Memory B cell (primary cell): Measurements from ENCODE around the gene OSCAR.

Experiments used
- ATAC-seq: fragments of 150-1000 bp; cut with Tn5 transposase; 2 replicates; pipeline ENCODE4 v1.10.0; 2021; ENCODE audit warnings: low read depth, mild to moderate bottlenecking, moderate library complexity
- DNase-seq, 2 donors: peaks; one replicate each; pipeline ENCODE4 v3.0.0; 2022; ENCODE audit warnings: low spot score in 2 of 2
- H3K27ac Mint-ChIP-seq: one replicate; pipeline ENCODE4 v1.8.0; 2022; ENCODE audit warnings: mild to moderate bottlenecking, moderate library complexity, mixed read lengths
- H3K27me3 Mint-ChIP-seq: one replicate; pipeline ENCODE4 v1.8.0; 2022; ENCODE audit warnings: mixed read lengths
- H3K36me3 Mint-ChIP-seq: one replicate; pipeline ENCODE4 v1.8.0; 2022; ENCODE audit warnings: mild to moderate bottlenecking, mixed read lengths
- H3K4me1 Mint-ChIP-seq: one replicate; pipeline ENCODE4 v1.8.0; 2022; ENCODE audit warnings: mixed read lengths
- H3K4me3 Mint-ChIP-seq: one replicate; pipeline ENCODE4 v1.8.0; 2022; ENCODE audit warnings: mild to moderate bottlenecking, moderate library complexity, mixed read lengths
- H3K9me3 Mint-ChIP-seq: one replicate; pipeline ENCODE4 v1.8.0; 2022; ENCODE audit warnings: mixed read lengths

Gene OSCAR, protein sequence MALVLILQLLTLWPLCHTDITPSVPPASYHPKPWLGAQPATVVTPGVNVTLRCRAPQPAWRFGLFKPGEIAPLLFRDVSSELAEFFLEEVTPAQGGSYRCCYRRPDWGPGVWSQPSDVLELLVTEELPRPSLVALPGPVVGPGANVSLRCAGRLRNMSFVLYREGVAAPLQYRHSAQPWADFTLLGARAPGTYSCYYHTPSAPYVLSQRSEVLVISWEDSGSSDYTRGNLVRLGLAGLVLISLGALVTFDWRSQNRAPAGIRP

DNA sequence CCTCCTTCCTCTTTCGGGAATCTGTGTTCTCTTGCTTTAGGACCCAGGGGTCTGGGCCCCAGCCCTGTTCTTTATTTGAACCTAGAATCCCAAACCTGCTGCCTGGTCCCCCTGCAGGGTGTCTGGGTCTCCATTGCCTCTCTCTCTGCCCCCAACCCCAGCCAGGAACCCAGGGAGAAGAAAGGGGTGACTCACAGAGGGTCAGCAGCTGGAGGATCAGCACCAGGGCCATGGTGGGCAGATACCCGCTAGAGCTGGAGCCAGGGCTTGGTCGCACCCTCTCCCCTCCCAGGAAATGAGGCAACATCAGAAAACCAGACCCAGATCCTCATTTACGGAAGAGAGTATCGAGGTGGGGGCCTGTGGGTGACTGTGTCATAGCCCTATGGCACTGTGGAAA lies at the start of gene OSCAR:
Gene OSCAR, minus strand, starts transcription at position 243 of the 400 bp plus-strand sequence. Its CDS starts 11 bp downstream, at position 232.
- H3K4me3 Mint-ChIP-seq = peak within 1 kb of the TSS; percentile 76
- peak within 1 kb of the TSS; percentile 71 for H3K27ac Mint-ChIP-seq
- ATAC-seq = no peak
- H3K27me3 Mint-ChIP-seq = peaks cover 9% of the 10 kb centered on the region
- H3K9me3 Mint-ChIP-seq = peaks cover 3% of the 10 kb centered on the region
- peaks cover 21% of the 10 kb centered on the region for H3K4me1 Mint-ChIP-seq
- H3K36me3 Mint-ChIP-seq = peaks cover 6% of the 10 kb centered on the region
- DNase-seq = no peak

DNA sequence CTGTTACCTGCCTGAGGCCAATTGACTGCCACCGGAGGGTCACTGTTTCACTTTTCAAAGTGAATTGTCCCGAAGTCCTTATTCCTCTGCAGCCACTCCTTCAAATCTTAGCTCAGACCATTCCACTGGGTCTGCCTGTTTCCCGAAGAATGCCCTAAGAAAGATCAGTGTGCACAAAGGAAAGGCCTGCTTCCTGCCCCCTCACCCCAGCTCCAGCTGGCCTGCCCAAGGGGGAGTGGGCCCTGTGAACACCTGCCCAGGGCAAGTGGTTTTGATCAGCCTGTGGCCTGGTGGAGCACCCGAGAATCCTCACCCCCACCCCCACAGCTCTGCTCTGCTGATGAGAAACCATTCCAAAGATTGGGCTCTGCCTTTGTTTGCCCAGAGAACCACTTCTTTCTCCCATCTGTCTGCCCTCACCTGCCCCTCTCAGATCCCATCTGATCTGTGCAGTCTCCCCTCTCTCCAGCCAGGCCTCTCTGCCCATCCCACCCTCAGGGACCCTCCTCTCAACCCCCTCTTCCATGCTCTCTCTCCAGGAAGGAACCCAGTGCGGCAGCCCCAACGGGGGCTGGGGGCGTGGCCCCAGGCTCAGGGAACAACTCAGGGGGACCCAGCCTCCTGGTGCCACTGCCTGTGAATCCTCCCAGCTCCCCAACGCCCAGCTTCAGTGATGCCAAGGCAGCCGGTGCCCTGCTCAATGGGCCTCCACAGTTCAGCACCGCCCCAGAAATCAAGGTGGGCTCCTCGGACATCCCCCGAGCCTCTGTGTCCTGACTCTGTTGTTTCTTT lies 48.6 kb upstream of the OSCAR start:
- DNase-seq (no peak), ATAC-seq (no peak)
- Mint-ChIP-seq H3K9me3 (no peaks in the 10 kb centered on the region), H3K27me3 (no peaks in the 10 kb centered on the region), H3K27ac (no peak overlapping the region), H3K4me1 (peaks cover 9% of the 10 kb centered on the region), H3K4me3 (no peak overlapping the region), H3K36me3 (peaks cover 39% of the 10 kb centered on the region)

DNA sequence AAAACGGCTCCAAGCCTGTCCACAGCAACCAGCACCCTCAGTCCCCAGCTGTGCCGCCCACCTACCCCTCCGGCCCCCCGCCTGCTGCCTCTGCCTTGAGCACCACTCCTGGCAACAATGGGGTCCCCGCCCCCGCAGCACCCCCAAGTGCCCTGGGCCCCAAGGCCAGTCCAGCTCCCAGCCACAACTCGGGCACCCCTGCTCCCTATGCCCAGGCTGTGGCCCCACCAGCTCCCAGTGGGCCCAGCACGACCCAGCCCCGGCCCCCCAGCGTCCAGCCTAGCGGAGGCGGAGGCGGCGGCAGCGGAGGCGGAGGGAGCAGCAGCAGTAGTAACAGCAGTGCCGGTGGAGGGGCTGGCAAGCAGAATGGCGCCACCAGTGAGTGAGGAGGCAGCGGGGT lies 47.6 kb upstream of the OSCAR start:
- Mint-ChIP-seq H3K27ac (no peak overlapping the region), H3K27me3 (no peaks in the 10 kb centered on the region), H3K9me3 (no peaks in the 10 kb centered on the region), H3K4me1 (peaks cover 11% of the 10 kb centered on the region), H3K4me3 (no peak overlapping the region), H3K36me3 (peaks cover 42% of the 10 kb centered on the region)
- ATAC-seq (no peak), DNase-seq (no peak)

DNA sequence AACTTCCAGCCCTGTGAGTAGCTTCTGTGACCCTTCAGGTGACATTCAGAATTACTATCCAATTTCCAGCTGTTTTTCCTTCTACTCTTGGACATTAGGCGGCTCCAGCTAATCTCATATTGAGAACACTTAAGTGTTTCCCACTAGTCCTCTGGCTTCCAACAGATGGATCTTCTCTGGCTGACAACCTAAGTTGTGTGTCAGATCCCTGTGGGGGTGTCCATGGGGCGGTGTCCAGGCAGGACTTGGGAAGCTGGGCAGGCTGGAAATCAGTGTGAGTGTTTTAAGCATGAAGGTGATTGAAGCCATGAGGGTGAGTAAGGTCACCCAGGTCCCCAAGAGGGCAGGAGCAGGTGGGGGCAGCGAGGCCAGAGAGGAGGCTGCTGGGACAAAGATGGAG lies 47.1 kb upstream of the OSCAR start:
- Mint-ChIP-seq H3K36me3 (peaks cover 45% of the 10 kb centered on the region), H3K9me3 (no peaks in the 10 kb centered on the region), H3K27ac (no peak overlapping the region), H3K27me3 (no peaks in the 10 kb centered on the region), H3K4me3 (no peak overlapping the region), H3K4me1 (peaks cover 11% of the 10 kb centered on the region)
- ATAC-seq = no peak
- DNase-seq = no peak

DNA sequence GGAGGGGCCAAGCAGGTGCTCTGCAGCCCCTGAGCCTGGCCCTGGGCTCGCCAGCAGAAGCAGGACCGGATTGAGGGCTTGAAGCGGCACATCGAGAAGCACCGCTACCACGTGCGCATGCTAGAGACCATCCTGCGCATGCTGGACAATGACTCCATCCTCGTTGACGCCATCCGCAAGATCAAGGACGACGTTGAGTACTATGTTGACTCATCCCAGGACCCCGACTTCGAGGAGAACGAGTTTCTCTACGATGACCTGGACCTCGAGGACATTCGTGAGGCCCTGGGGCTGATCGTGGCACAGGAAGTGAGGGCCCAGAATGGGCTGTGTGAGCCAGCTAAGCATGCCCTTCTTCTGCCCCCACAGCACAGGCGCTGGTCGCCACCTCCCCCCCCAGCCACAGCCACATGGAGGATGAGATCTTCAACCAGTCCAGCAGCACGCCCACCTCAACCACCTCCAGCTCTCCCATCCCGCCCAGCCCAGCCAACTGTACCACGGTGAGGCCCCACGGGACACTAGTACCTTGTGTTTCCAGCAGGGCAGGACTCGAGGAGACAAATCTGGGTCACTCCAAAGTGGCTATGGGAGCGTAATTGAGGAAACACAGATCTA lies 45.0 kb upstream of the OSCAR start:
- peak overlapping the region; percentile 50 for H3K27ac Mint-ChIP-seq
- peaks cover 20% of the 10 kb centered on the region for H3K4me1 Mint-ChIP-seq
- H3K27me3 Mint-ChIP-seq = no peaks in the 10 kb centered on the region
- H3K36me3 Mint-ChIP-seq = peaks cover 44% of the 10 kb centered on the region
- no peak for DNase-seq
- H3K4me3 Mint-ChIP-seq = no peak overlapping the region
- no peak for ATAC-seq
- no peaks in the 10 kb centered on the region for H3K9me3 Mint-ChIP-seq

DNA sequence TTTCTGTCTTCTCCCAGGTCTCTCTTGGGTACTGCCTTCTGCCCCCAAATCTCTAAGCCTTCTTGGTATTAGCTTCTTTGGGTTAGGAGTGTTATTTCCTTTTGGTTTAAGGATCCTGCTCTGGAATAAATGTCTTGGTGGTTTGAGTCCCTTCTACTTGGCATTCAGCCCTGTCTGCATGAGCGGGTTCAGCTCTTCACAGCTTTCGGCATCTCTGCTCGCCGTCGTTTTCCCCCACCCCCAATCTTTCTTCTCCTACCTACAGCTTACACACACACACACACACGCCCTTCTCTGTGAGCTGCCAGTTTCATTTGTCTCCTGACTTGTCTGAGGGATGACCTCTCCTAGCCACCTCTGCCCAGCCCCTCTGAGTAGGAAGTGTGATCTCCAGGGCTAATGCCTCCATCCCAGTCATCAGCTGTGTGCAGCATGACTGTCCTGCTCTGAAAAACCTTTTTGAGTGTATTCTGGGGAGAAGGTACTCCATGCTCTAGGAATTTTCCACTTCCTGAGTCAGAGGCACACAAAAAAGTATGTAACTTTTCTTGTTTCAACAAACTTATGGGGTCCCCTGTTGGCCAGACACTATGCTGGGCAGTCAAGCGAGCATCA lies 41.7 kb upstream of the OSCAR start:
- no peaks in the 10 kb centered on the region for H3K27me3 Mint-ChIP-seq
- H3K4me1 Mint-ChIP-seq = peaks cover 30% of the 10 kb centered on the region
- H3K4me3 Mint-ChIP-seq = no peak overlapping the region
- H3K9me3 Mint-ChIP-seq = no peaks in the 10 kb centered on the region
- H3K27ac Mint-ChIP-seq = peak overlapping the region; percentile 42
- ATAC-seq = no peak
- peaks cover 35% of the 10 kb centered on the region for H3K36me3 Mint-ChIP-seq
- no peak for DNase-seq

DNA sequence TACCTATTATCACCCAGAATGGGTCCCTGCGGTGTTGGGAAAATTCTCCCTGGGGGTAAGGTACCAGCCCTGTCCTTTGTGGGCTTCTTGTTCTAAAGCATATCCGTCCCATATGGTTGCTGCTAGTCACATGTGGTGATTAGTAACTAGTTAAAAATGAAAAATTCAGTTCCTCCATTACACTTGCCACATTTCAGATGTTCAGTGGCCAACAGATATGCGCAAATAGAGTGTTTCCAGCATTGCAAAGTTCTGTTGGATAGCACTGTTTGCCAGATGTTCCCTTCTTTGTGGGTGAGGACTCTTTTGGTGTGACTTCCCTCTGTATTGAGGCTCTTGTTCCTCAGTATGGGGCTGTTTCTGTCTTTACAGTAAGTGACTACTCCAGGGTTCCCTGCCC lies 40.8 kb upstream of the OSCAR start:
- Mint-ChIP-seq H3K36me3 (peaks cover 29% of the 10 kb centered on the region), H3K27ac (no peak overlapping the region), H3K9me3 (no peaks in the 10 kb centered on the region), H3K4me1 (peaks cover 33% of the 10 kb centered on the region), H3K4me3 (no peak overlapping the region), H3K27me3 (no peaks in the 10 kb centered on the region)
- DNase-seq (no peak), ATAC-seq (no peak)

DNA sequence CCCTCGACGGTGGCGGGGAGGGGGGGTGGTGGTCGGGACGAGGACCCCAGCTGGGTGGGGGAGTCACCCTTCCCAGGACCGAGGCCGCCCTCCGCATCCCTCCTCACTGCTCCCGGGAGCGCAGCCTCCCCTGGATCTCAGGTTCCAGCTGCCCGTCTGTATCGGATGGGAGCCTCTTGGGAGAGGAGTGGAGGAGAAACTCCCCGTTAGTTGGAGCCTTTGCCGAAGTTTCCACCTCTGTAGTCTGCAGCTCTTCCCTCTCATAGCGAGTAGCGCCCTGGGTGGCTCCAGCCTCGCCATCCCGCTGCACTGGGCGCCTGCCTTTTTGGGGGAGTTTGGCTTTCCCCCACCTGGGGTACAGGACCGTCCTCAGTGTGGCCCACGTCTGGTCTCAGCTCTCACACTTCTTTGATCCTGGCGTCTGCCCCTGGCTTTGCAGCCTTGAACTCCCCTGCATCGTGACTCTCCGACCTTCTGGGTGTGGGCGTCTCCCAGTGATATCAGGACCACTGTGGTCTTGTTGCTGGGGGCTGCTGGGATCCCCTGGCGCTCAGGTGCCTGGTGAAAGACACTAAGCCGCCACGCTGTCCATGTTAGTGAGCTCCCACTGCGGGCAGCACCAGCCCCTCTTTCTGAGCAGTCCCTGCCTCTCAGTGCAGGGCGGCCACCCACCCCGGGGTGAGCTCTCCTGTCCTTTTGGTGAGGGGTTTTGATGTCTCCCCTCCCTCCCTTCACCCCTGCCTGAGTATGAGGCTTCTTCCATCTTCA lies 38.1 kb upstream of the OSCAR start:
- Mint-ChIP-seq H3K27ac (peak overlapping the region; percentile 95), H3K4me1 (peaks cover 30% of the 10 kb centered on the region), H3K27me3 (peaks cover 2% of the 10 kb centered on the region), H3K9me3 (no peaks in the 10 kb centered on the region), H3K4me3 (peak overlapping the region; percentile 84), H3K36me3 (peaks cover 16% of the 10 kb centered on the region)
- DNase-seq (no peak), ATAC-seq (no peak)

DNA sequence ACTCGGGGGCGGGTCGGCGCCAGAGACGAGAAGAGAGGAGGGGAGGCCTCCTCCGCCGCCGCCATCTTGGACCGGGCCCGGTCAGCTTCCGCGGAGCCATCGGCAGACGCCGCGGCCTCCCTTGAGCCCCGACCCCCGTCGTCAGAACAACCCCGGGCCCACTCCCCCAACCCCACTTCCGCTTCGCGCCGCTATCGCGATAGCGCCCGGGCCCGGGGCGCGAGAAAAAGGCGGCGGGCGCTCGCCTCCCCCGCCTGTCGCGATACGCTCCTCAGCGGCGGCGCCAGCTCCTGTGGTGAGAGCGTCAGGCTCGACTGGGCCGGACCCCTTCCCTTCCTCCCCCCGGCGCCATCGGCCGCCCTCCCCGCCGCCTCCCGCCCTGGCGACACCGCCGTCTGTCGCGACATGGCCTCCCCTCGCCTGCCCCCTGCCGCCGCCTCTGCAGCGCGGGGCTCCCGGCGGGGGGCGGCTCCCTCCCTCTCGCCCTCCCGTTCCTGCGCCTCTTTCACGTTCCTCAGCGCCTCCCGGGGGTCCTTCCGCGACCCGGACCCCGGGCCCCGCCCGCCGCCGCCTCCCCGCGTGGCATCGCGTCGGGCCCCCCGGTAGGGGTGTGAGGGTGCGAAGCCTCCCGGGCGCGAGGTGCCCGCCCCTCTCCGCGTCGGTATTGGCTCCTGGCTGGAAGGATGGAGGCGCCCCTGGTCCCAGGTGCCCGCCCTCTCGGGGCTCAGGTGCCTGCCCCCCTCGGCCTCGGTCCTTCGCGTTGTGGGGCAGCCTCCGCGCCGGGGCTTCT lies 37.3 kb upstream of the OSCAR start, which contains the start of gene CNOT3:
Gene CNOT3, plus strand, starts transcription at position 64 of the 790 bp plus-strand sequence. CDS start 5,217 bp downstream, outside the sequence.
- DNase-seq (no peak), ATAC-seq (no peak)
- H3K27ac Mint-ChIP-seq = peak within 1 kb of the TSS; percentile 95
- H3K27me3 Mint-ChIP-seq = peaks cover 2% of the 10 kb centered on the region
- H3K9me3 Mint-ChIP-seq = no peaks in the 10 kb centered on the region
- H3K4me3 Mint-ChIP-seq = peak within 1 kb of the TSS; percentile 84
- H3K36me3 Mint-ChIP-seq = peaks cover 9% of the 10 kb centered on the region
- H3K4me1 Mint-ChIP-seq = peaks cover 30% of the 10 kb centered on the region

DNA sequence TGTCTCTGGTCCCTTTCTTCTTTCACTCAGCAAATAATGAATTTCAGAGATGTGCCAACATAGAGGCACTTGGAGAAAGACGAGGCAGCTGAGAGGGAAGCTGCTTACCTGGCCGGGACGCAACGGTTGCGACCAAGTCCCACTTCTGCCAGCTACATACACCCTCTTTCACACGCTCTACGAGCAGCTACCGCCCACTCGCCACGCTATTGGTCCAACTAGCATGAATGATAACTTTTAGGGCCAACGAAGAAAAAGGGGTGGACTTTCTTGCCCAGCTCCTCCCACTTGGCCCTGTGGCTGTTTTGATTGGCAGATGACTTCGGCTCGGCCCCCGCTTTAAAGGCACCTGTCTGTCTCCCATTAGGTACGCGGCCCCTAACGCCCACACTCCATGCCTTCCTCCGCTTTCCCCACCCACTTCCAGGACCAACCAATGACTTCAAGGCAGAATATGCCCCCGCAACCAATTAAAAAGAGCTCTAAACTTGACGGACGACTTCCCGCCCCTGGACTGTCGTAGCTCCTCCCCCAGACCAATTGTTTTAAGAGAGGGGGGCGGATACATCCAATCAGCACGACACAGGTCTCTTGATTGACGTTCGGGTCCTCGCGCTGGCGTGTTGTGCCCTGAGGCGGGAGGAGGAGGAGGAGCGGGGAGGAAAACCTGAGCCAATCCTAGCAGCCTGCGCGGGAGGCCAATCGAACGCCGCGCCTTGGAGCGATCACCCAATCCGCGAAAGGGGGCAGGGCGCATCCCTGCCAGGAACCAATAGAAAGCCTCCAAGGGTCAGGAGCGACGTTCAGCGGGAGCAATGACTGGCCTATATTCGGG lies 36.5 kb upstream of the OSCAR start:
- peaks cover 27% of the 10 kb centered on the region for H3K4me1 Mint-ChIP-seq
- peak overlapping the region; percentile 84 for H3K4me3 Mint-ChIP-seq
- ATAC-seq (peak; percentile 75), DNase-seq (peak; percentile 91 to 97)
- peaks cover 6% of the 10 kb centered on the region for H3K36me3 Mint-ChIP-seq
- H3K27me3 Mint-ChIP-seq = peaks cover 2% of the 10 kb centered on the region
- no peaks in the 10 kb centered on the region for H3K9me3 Mint-ChIP-seq
- H3K27ac Mint-ChIP-seq = peak overlapping the region; percentile 95

DNA sequence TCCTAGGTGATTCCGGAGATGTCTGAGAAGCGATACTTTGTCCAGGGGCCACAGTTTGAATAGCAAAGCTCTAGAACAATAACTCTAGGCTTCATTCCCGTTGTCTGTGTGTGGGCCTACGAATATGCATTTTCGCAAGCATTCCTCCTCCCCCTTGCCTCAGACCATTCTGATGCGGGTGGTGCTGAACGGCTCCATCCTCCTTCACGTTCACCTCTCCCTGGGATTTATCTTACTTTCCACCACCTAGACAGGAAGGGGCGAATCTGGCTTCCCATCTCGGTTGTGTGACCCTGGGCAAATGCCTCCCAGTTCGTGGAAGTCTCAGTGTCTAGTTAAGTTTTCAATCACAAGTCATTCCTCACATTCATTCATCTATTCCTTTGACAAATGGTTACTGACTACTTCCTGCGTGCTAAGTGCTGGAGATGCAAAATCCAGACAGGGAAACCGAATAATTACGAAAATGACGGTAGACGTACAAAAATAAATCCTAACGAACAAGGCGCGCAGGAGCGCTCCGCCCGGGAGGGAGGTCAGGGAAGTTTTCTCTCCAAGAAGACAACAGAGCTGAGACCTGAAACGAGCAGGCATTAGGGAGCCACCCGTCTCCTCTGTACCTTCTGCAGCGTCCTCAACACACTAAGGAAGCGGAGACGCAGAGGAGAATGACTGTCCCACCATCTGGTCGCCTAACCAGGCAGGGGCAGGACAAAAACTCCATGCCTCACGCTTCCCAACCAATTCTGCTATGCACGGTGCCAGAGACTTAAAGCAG lies 35.7 kb upstream of the OSCAR start:
- peaks cover 4% of the 10 kb centered on the region for H3K36me3 Mint-ChIP-seq
- peaks cover 2% of the 10 kb centered on the region for H3K27me3 Mint-ChIP-seq
- peaks cover 23% of the 10 kb centered on the region for H3K4me1 Mint-ChIP-seq
- ATAC-seq (no peak), DNase-seq (no peak)
- peak overlapping the region; percentile 84 for H3K4me3 Mint-ChIP-seq
- H3K27ac Mint-ChIP-seq = peak overlapping the region; percentile 95
- H3K9me3 Mint-ChIP-seq = no peaks in the 10 kb centered on the region
